Neural cell (in vitro differentiated cells): Measurements from ENCODE around the gene MGLL.

Experiments
- CTCF ChIP-seq: fragments of 450-650 bp; IDR thresholded peaks from 2 replicates; pipeline ENCODE4 v1.5.1; 2014; ENCODE audit warnings: antibody characterized with exemption, mild to moderate bottlenecking, moderate library complexity; ENCODE audit not compliant: poor library complexity, severe bottlenecking
- EZH2 ChIP-seq: fragments of 200-600, 300-800 bp; shearing (Covaris generic), sonication (generic); IDR thresholded peaks from 2 replicates; pipeline ENCODE4 v1.6.1; 2014; ENCODE audit warnings: antibody characterized with exemption, low read length, borderline replicate concordance, mild to moderate bottlenecking; ENCODE audit not compliant: insufficient read depth, poor library complexity, severe bottlenecking
- RAD21 ChIP-seq: fragments of 450-650 bp; conservative IDR thresholded peaks from 2 replicates; pipeline ENCODE4 v1.6.1; 2014; ENCODE audit warnings: antibody characterized with exemption, mild to moderate bottlenecking, moderate library complexity
- REST ChIP-seq: IDR thresholded peaks from 2 replicates; pipeline ENCODE4 v1.6.1; 2012; ENCODE audit warnings: borderline replicate concordance
- SMC3 ChIP-seq: fragments of 450-650 bp; conservative IDR thresholded peaks from 2 replicates; pipeline ENCODE4 v1.6.1; 2014; ENCODE audit warnings: antibody characterized with exemption, mild to moderate bottlenecking, moderate library complexity; ENCODE audit not compliant: poor library complexity

- no peak for TF ChIP-seq CTCF
- TF ChIP-seq EZH2: no peak
- TF ChIP-seq SMC3: no peak
- TF ChIP-seq RAD21: no peak
- TF ChIP-seq REST: no peak
These were observed 105.9 kb downstream of the MGLL start for GRCh38 chr3:127716384-127716783.
